ENCODE measurements around the gene PPFIBP1. TPM values are rescaled to one million over a fixed set of nuclear protein-coding genes. Genes with fewer than 3 reads are reported as not detected.

The PPFIBP1 gene
- total and polyA plus RNA-seq, 8 donors, result 6.6 to 254 (median 50.0) TPM

DNA sequence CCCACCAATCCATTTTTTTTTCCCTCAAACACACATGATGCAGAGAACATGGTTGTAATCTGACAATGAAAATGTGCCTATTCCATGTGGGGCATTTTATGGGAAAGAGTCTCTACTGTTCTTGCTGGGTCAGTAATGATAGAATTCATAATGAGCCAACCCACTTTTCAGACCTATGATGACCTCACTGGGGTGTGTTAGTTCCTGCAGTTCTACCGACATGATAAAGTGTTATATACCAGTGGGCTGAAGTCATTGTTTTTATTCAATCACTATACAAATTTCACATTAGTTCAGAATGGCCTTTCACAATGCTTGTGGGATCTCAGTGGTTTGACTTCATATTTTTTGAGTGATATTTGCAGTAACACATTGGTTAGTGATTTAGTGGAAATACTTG is 47.5 kb downstream of the PPFIBP1 start:
- DNase-seq, result peak in 1 of 2 donors; percentile 55
- peaks cover 11 to 43% (median 24%) of the 10 kb centered on the region in 4 donors for H3K4me1 ChIP-seq
- 14 to 48% (median 25%) methylated on average over 1 of the region's 1 CpG for WGBS, 5 donors
- no peaks in the 10 kb centered on the region for H3K9me3 ChIP-seq
- H3K27ac ChIP-seq, result no peak overlapping the region
- H3K36me3 ChIP-seq, result no peaks in the 10 kb centered on the region
- intact Hi-C loops (cut with DNase I; ENCODE audit: low total_unique reads), result no loop called here
- H3K4me3 ChIP-seq, result no peak overlapping the region
- TF ChIP-seq, protein P1, sequence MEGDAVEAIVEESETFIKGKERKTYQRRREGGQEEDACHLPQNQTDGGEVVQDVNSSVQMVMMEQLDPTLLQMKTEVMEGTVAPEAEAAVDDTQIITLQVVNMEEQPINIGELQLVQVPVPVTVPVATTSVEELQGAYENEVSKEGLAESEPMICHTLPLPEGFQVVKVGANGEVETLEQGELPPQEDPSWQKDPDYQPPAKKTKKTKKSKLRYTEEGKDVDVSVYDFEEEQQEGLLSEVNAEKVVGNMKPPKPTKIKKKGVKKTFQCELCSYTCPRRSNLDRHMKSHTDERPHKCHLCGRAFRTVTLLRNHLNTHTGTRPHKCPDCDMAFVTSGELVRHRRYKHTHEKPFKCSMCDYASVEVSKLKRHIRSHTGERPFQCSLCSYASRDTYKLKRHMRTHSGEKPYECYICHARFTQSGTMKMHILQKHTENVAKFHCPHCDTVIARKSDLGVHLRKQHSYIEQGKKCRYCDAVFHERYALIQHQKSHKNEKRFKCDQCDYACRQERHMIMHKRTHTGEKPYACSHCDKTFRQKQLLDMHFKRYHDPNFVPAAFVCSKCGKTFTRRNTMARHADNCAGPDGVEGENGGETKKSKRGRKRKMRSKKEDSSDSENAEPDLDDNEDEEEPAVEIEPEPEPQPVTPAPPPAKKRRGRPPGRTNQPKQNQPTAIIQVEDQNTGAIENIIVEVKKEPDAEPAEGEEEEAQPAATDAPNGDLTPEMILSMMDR (IDR thresholded peaks at IDR 0.05), result no peak
- TF ChIP-seq POLR2AphosphoS5 (IDR thresholded peaks at IDR 0.05) (no peak), EP300 (IDR thresholded peaks at IDR 0.05) (no peak), POLR2A (IDR thresholded peaks at IDR 0.05) (no peak)
- no peaks in the 10 kb centered on the region for H3K27me3 ChIP-seq

DNA sequence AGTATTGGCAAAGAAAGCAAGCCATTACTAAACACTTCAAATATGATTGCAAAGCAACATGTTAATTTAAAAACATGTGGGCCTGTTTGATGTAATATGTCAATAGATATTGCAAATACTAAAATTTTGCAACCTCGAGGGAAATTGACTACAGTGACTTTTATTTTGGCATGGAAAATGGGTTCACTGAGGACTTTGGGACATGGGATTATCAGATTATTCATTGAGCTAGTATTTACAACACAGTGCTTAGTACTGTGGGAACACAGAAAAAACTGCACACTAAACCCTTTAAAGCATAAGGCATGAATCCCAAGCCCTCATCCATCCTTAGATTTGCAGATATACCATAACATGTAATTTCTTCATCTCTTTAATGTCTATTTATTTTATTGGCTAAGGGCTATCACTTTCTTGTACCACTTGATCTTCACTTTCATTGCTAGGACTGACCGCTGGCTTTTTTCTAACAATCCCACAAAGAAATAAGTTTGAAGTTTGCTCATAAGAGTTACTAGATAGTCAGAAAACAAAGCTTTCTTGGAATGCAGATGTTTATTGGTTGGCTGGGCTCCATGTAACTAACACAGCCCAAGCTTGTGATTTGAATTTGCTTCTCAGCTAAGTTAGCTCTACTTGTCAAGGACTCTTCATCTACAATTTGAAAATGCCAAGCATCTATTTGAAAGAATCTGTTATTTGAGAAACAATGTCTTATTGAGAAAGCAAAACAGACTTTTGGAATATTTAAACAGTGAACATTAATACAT is 48.7 kb downstream of the PPFIBP1 start:
- WGBS, 5 donors, result 49 to 65% (median 64%) methylated on average over 2 of the region's 2 CpGs
- Histone ChIP-seq H3K9me3 (no peaks in the 10 kb centered on the region), H3K4me1 (peaks cover 11 to 43% (median 27%) of the 10 kb centered on the region in 4 donors), H3K27me3 (no peaks in the 10 kb centered on the region), H3K4me3 (no peak overlapping the region), H3K36me3 (no peaks in the 10 kb centered on the region), H3K27ac (peak overlapping the region in 2 of 5 donors; percentile 9 to 17)
- intact Hi-C loops (cut with DNase I; ENCODE audit: low total_unique reads), result no loop called here
- DNase-seq, result no peak
- TF ChIP-seq, protein P1 (IDR thresholded peaks at IDR 0.05), result no peak
- TF ChIP-seq EP300 (IDR thresholded peaks at IDR 0.05), result no peak
- TF ChIP-seq POLR2AphosphoS5 (IDR thresholded peaks at IDR 0.05), result no peak
- no peak for TF ChIP-seq POLR2A (IDR thresholded peaks at IDR 0.05)

DNA sequence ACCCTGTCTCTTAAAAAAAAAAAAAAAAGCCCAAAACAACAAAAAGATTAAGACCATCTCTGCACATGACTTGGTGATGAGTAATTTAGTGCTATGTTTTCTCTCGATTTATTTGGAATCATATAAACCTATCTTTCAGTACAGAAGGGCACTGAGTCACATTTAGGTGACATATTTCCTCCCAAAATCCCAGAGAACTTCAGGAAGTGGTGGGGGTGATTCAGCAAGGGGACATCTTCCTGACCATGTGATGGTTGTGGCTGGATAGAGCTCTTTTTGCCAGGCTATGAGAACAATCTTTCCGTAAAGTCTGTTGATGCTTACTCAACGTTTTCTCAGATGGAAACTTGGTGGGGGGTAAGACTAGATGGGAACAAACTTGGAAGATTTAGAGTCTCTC is 50.0 kb downstream of the PPFIBP1 start:
- WGBS, 5 donors, result 61 to 72% (median 68%) methylated on average over 3 of the region's 3 CpGs
- H3K4me3 ChIP-seq, result no peak overlapping the region
- H3K27me3 ChIP-seq, result no peaks in the 10 kb centered on the region
- peak overlapping the region in 2 of 5 donors; percentile 33 to 35 for H3K27ac ChIP-seq
- peaks cover 0 to 8% (median 6%) of the 10 kb centered on the region in 4 donors for H3K36me3 ChIP-seq
- intact Hi-C loops (cut with DNase I; ENCODE audit: low total_unique reads), result no loop called here
- H3K9me3 ChIP-seq, result no peaks in the 10 kb centered on the region
- DNase-seq, result no peak
- peaks cover 11 to 43% (median 27%) of the 10 kb centered on the region in 4 donors for H3K4me1 ChIP-seq
- TF ChIP-seq EP300 (IDR thresholded peaks at IDR 0.05) (no peak), POLR2AphosphoS5 (IDR thresholded peaks at IDR 0.05) (peak in 1 of 3 donors; percentile 19)

DNA sequence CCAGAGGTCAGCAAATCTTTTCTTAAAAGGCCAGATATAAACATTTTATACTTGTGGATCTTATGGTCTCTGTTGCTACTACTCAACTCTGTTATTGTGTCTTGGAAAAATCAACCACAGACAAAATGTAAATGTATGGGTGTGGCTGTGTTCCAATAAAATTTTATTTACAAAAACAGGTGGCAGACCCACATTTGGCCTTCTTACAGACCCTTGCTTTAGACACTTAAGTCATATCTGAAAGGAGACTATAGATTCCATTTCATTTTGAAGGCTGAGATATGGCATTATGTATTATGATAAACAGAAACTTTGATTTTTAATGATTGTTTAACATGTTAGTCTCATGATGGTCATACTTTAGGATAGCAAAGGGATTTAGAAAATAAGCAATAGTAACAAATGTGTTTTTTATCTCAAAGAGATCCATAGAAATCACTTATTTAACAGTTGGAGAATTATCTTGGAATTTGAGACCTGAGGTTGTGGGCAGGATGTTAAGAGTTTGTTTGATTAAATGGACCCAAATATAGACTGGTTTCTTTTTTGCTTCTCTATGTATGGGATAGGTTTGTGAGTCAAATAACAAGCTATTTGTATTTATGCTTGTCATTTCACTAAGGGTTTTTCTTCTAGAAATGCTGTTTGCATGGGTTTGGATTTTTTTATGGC is 51.2 kb downstream of the PPFIBP1 start:
- TF ChIP-seq EP300 (IDR thresholded peaks at IDR 0.05), result no peak
- no peak for TF ChIP-seq POLR2A (IDR thresholded peaks at IDR 0.05)
- TF ChIP-seq, protein P1 (IDR thresholded peaks at IDR 0.05), result no peak
- no peak for TF ChIP-seq POLR2AphosphoS5 (IDR thresholded peaks at IDR 0.05)
- intact Hi-C loops (cut with DNase I; ENCODE audit: low total_unique reads), result no loop called here
- no peaks in the 10 kb centered on the region for H3K9me3 ChIP-seq
- H3K4me1 ChIP-seq, result peaks cover 11 to 43% (median 27%) of the 10 kb centered on the region in 4 donors
- peak overlapping the region in 2 of 5 donors; percentile 9 to 35 for H3K27ac ChIP-seq
- H3K36me3 ChIP-seq, result peaks cover 3 to 15% (median 10%) of the 10 kb centered on the region in 4 donors
- no peak overlapping the region for H3K4me3 ChIP-seq
- no peaks in the 10 kb centered on the region for H3K27me3 ChIP-seq
- DNase-seq, result no peak

All from stomach (tissue), 9 donors.